K562 (cell line): ENCODE data around the gene IFT81. TPM values are rescaled to one million over a fixed set of nuclear protein-coding genes. Genes with fewer than 3 reads are reported as not detected.

Experiments
- ATAC-seq: fragments of 200-7000 bp; cut with Tn5 transposase; 3 replicates; pipeline ENCODE4 v1.9.1; 2020; ENCODE audit warnings: moderate library complexity
- BruUV-seq: library from RNA; stranded (reverse); fragments of 400-500 nt; replicated peaks from 2 replicates; lab custom pipeline; 2021; lab: Mats Ljungman, UMichigan
- CTCF ChIA-PET: fragments of 300-600 bp; formaldehyde crosslinking; extraction: SDS; loops from one replicate; lab custom pipeline; 2021; ENCODE audit warnings: low intra/inter-chr PET ratio; lab: Yijun Ruan, JAX
- POLR2A ChIA-PET: fragments of 300-600, 350-650 bp; sonication (Branson Sonifier 250); formaldehyde crosslinking; extraction: SDS; loops from one replicate; lab custom pipeline; 2021; ENCODE audit warnings: antibody characterized with exemption, inconsistent platforms; lab: Yijun Ruan, JAX
- DNase-seq, 4 experiments: peaks; one replicate each; pipeline versions ENCODE4 v3.0.0 to v3.0.0-alpha.2; 2011 to 2018; ENCODE audit warnings: low spot score in 3 of 4, mixed read lengths in 3 of 4; ENCODE audit errors: extremely low read depth in 1 of 4
- FAIRE-seq: peaks from 2 replicates; lab custom pipeline; 2011; peaks lifted over from hg19 to GRCh38; lab: Jason Lieb, UNC
- H2AFZ ChIP-seq: 2 replicates; pipeline ENCODE4 v1.6.0; 2011; ENCODE audit warnings: low read depth, low read length, control low read depth, inconsistent platforms
- H3K27ac ChIP-seq: fragments of 200-600 bp; 3 replicates; pipeline ENCODE4 v1.8.0; 2011; ENCODE audit warnings: low read depth, mild to moderate bottlenecking, control low read depth, inconsistent platforms, low read length, moderate library complexity, mixed read lengths; ENCODE audit errors: extremely low read depth
- H3K27me3 ChIP-seq, 2 experiments: fragments of 300-600 bp in 1 of 2; 2 replicates in 1 of 2; 3 replicates in 1 of 2; pipeline versions ENCODE4 v1.6.0 to v1.8.0; 2011; ENCODE audit warnings: inconsistent platforms in 2 of 2, low read length in 2 of 2, mild to moderate bottlenecking in 1 of 2, mixed read lengths in 1 of 2, moderate library complexity in 1 of 2; ENCODE audit not compliant: control insufficient read depth in 2 of 2, insufficient read depth in 2 of 2
- H3K36me3 ChIP-seq: fragments of 300-600 bp; 3 replicates; pipeline ENCODE4 v1.8.0; 2011; ENCODE audit warnings: mild to moderate bottlenecking, low read length, inconsistent platforms; ENCODE audit not compliant: control insufficient read depth, insufficient read depth
- H3K4me1 ChIP-seq, 2 experiments: fragments of 200-600 bp in 1 of 2; replicated peaks in 1 of 2; 2 replicates in 1 of 2; 3 replicates in 1 of 2; pipeline versions ENCODE4 v1.5.1 to v1.8.0; 2011; ENCODE audit warnings: inconsistent platforms in 2 of 2, low read length in 2 of 2, mild to moderate bottlenecking in 1 of 2, mixed read lengths in 1 of 2, moderate library complexity in 1 of 2; ENCODE audit not compliant: control insufficient read depth in 2 of 2, insufficient read depth in 2 of 2
- H3K4me2 ChIP-seq: 2 replicates; pipeline ENCODE4 v1.6.1; 2011; ENCODE audit warnings: low read length, control low read depth, inconsistent platforms, mixed read lengths; ENCODE audit not compliant: insufficient read depth
- H3K4me3 ChIP-seq: fragments of 200-600 bp; sonication (generic), shearing (Covaris generic); 2 replicates; pipeline ENCODE4 v1.5.1; 2016; ENCODE audit warnings: control low read depth, inconsistent platforms
- H3K79me2 ChIP-seq: fragments of 200-600 bp; 3 replicates; pipeline ENCODE4 v1.8.0; 2011; ENCODE audit warnings: low read length, inconsistent platforms; ENCODE audit not compliant: control insufficient read depth, insufficient read depth
- H3K9ac ChIP-seq, 2 experiments: 2 replicates each; pipeline versions ENCODE4 v1.6.0 to v1.6.1; 2011; ENCODE audit warnings: low read depth in 2 of 2, low read length in 2 of 2, control low read depth in 1 of 2, inconsistent platforms in 1 of 2, mild to moderate bottlenecking in 1 of 2, mixed read lengths in 1 of 2; ENCODE audit not compliant: insufficient read depth in 1 of 2
- H3K9me1 ChIP-seq: one replicate; pipeline ENCODE4 v1.6.0; 2011; ENCODE audit warnings: inconsistent platforms, mild to moderate bottlenecking, low read length, moderate library complexity; ENCODE audit not compliant: control insufficient read depth, insufficient read depth
- H3K9me3 ChIP-seq: replicated peaks from 2 replicates; pipeline ENCODE4 v1.5.1; 2011; ENCODE audit warnings: low read depth, low read length, inconsistent platforms; ENCODE audit not compliant: control insufficient read depth, insufficient read depth
- H4K20me1 ChIP-seq: replicated peaks from 2 replicates; pipeline ENCODE4 v1.6.1; 2011; ENCODE audit warnings: low read length, inconsistent platforms, mixed read lengths; ENCODE audit not compliant: control insufficient read depth, insufficient read depth
- AFF1 ChIP-seq, 2 experiments: fragments of 450-650 bp; IDR thresholded peaks; 2 replicates each; pipeline ENCODE4 v1.6.1; 2018; ENCODE audit warnings: mild to moderate bottlenecking in 2 of 2, low read depth in 1 of 2; ENCODE audit not compliant: partially characterized antibody in 2 of 2
- CEBPG ChIP-seq, 3 experiments: fragments of 200-800 bp in 1 of 3; sonication (Bioruptor generic) in 1 of 3; sonication (generic) in 1 of 3; formaldehyde crosslinking in 1 of 3; IDR thresholded peaks in 2 of 3; conservative IDR thresholded peaks in 1 of 3; 2 replicates each; pipeline versions ENCODE4 v1.6.1 to v1.8.0; 2016 to 2022; ENCODE audit warnings: missing compliant biosample characterization in 2 of 3, missing genetic modification characterization in 2 of 3, mild to moderate bottlenecking in 1 of 3, missing genetic modification reagents in 1 of 3
- FOXP1 ChIP-seq: sonication (generic); formaldehyde crosslinking; IDR thresholded peaks from 2 replicates; pipeline ENCODE4 v1.8.0; 2022; ENCODE audit warnings: mild to moderate bottlenecking, missing genetic modification reagents
- HDGF ChIP-seq: fragments of 450-650 bp; IDR thresholded peaks from 2 replicates; pipeline ENCODE4 v1.6.1; 2016
- HNRNPH1 ChIP-seq: fragments of 200-400 bp; formaldehyde crosslinking; optimal IDR thresholded peaks from 2 replicates; pipeline ENCODE3; 2017; ENCODE audit warnings: low read depth, mild to moderate bottlenecking, low read length, moderate library complexity
- MEIS2 ChIP-seq: fragments of 450-650 bp; IDR thresholded peaks from 2 replicates; pipeline ENCODE4 v1.6.1; 2014; ENCODE audit warnings: mild to moderate bottlenecking; ENCODE audit not compliant: partially characterized antibody
- YBX1 ChIP-seq: fragments of 450-650 bp; IDR thresholded peaks from 2 replicates; pipeline ENCODE4 v1.7.1; 2016; ENCODE audit warnings: mild to moderate bottlenecking
- ZFP30 ChIP-seq: fragments of 250-450 bp; sonication (Bioruptor Pico); IDR thresholded peaks from 2 replicates; pipeline ENCODE4 v1.8.0; 2022; ENCODE audit warnings: moderate library complexity, mild to moderate bottlenecking, inconsistent platforms, borderline replicate concordance
- ZNF253 ChIP-seq: fragments of 250-450 bp; sonication (Bioruptor Pico); conservative IDR thresholded peaks from 2 replicates; pipeline ENCODE4 v1.6.1; 2021; ENCODE audit warnings: mild to moderate bottlenecking
- ZNF3 ChIP-seq: fragments of 250-450 bp; sonication (Bioruptor Pico); IDR thresholded peaks from 2 replicates; pipeline ENCODE4 v1.5.0; 2021; ENCODE audit warnings: mild to moderate bottlenecking, moderate library complexity
- ZNF449 ChIP-seq: fragments of 250-450 bp; sonication (Bioruptor Pico); IDR thresholded peaks from 2 replicates; pipeline ENCODE4 v1.8.0; 2022; ENCODE audit warnings: moderate library complexity, mild to moderate bottlenecking, inconsistent platforms
- WGBS: fragments of 100-300 bp; shearing (Covaris generic); methylation state at CpG from one replicate; pipeline ENCODE4 v1.1.6; 2016; ENCODE audit warnings: low coverage, mixed read lengths; ENCODE audit not compliant: insufficient coverage; ENCODE audit errors: missing lambda C conversion rate; 5-methylcytosine and 5-hydroxymethylcytosine counted together
- in situ Hi-C: fragments of 300-500 bp; cut with MboI; formaldehyde crosslinking; loops from 4 replicates; pipeline ENCODE4 v1.15.0; 2018; ENCODE audit warnings: inconsistent platforms, mixed read lengths
- intact Hi-C: fragments of 100-400 bp; cut with micrococcal nuclease; formaldehyde crosslinking; loops from 2 replicates; pipeline ENCODE4 v1.14.2; 2022
- polyA plus RNA-seq, 8 experiments: library from polyadenylated mRNA; depleted of rRNA in 4 of 8; stranded (reverse) in 5 of 8; unstranded in 3 of 8; fragments of >200 nt; fragmentation: Nextera tagmentation in 2 of 8; fragmentation: Illumina TruSeq in 1 of 8; extraction: Ambion mirVana in 2 of 8; extraction: Trizol in 1 of 8; gene quantifications; 2 replicates each; pipeline versions ENCODE4 v1.2.1 to v1.2.3, GENCODE V29; 2011 to 2014; ENCODE audit warnings: inconsistent platforms in 1 of 8, missing spikeins in 1 of 8
- total RNA-seq, 7 experiments: library from RNA; depleted of rRNA in 6 of 7; stranded (reverse); fragments of >200 nt in 6 of 7; fragmentation: Illumina TruSeq in 2 of 7; extraction: Trizol in 2 of 7; gene quantifications; 2 replicates each; pipeline versions ENCODE4 v1.2.1 to v1.2.3, GENCODE V29; 2011 to 2021; ENCODE audit warnings: low replicate concordance in 1 of 7
- TF ChIP-seq, protein P1 (sequence below), 3 experiments: IDR thresholded peaks in 2 of 3; conservative IDR thresholded peaks in 1 of 3; 2 replicates each; pipeline ENCODE4 v1.5.1; 2011 to 2012; ENCODE audit warnings: low read length in 3 of 3, mild to moderate bottlenecking in 3 of 3, control low read depth in 2 of 3, improper control_type of control experiment in 1 of 3, inconsistent platforms in 1 of 3, low read depth in 1 of 3, mixed read lengths in 1 of 3, moderate library complexity in 1 of 3; ENCODE audit not compliant: insufficient read depth in 2 of 3

IFT81 gene
- total and polyA plus RNA-seq, 9 of the 15 experiments (the other 6 are each of a cell fraction or from before 2014, with no cell fraction given): 2.8 to 11.9 (median 7.9) TPM

GRCh38 chr12:110249105-110249504, 124.9 kb downstream of the IFT81 start (continued):
- TF ChIP-seq, protein P1, sequence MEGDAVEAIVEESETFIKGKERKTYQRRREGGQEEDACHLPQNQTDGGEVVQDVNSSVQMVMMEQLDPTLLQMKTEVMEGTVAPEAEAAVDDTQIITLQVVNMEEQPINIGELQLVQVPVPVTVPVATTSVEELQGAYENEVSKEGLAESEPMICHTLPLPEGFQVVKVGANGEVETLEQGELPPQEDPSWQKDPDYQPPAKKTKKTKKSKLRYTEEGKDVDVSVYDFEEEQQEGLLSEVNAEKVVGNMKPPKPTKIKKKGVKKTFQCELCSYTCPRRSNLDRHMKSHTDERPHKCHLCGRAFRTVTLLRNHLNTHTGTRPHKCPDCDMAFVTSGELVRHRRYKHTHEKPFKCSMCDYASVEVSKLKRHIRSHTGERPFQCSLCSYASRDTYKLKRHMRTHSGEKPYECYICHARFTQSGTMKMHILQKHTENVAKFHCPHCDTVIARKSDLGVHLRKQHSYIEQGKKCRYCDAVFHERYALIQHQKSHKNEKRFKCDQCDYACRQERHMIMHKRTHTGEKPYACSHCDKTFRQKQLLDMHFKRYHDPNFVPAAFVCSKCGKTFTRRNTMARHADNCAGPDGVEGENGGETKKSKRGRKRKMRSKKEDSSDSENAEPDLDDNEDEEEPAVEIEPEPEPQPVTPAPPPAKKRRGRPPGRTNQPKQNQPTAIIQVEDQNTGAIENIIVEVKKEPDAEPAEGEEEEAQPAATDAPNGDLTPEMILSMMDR (IDR thresholded peaks at IDR 0.05 in 2 of 3, conservative IDR thresholded peaks at IDR 0.05 in 1 of 3; ENCODE audit: insufficient read depth in 2 of 3, low read depth in 1 of 3, low read length in 3 of 3): no peak

- no peak overlapping the region for H3K9ac ChIP-seq
- ATAC-seq: no peak
- no peak for TF ChIP-seq AFF1 (IDR thresholded peaks at IDR 0.05; ENCODE audit: low read depth in 1 of 2, partially characterized antibody in 2 of 2)
- no peak for TF ChIP-seq CEBPG (CRISPR knock-in tag; IDR thresholded peaks at IDR 0.05)
- no peak for TF ChIP-seq CEBPG (tag; conservative IDR thresholded peaks at IDR 0.05 in 1 of 2, IDR thresholded peaks at IDR 0.05 in 1 of 2)
- no peak for TF ChIP-seq ZNF3 (CRISPR knock-in tag)
- TF ChIP-seq ZNF253 (CRISPR knock-in tag): no peak
- TF ChIP-seq HDGF: no peak
- TF ChIP-seq FOXP1 (CRISPR knock-in tag): no peak
- no peak for TF ChIP-seq HNRNPH1
- TF ChIP-seq ZNF449 (CRISPR knock-in tag): no peak
- no peak for TF ChIP-seq MEIS2
- TF ChIP-seq ZFP30 (CRISPR knock-in tag): no peak
- no peak for TF ChIP-seq YBX1
Measured at GRCh38 chr12:110249716-110250225, 125.6 kb downstream of the IFT81 start.

More at GRCh38 chr12:110249716-110250225, 125.6 kb downstream of the IFT81 start:
- FAIRE-seq (no peak), DNase-seq (no peak)
- ChIA-PET POLR2A (interaction anchor here (0.6 to 3.9 kb wide), 4 partner anchors 9 to 326 kb away, joined by 3 to 12 read pairs (median 3); no protein-coding TSS in a partner anchor), CTCF (no interaction called here)
- 55% methylated on average over 6 of the region's 7 CpGs for WGBS
- intact Hi-C loops: loop anchor here (2.0 kb wide), 1 partner anchor 71 kb away; no protein-coding TSS in a partner anchor
- no TSS peak for BruUV-seq
- no peak overlapping the region for H3K4me2 ChIP-seq
- H3K9me3 ChIP-seq: no peaks in the 10 kb centered on the region
- peaks cover 5 to 9% of the 10 kb centered on the region in 2 experiments; a peak in 3 of 5 replicates for H3K4me1 ChIP-seq
- no peaks in the 10 kb centered on the region for H4K20me1 ChIP-seq
- H3K36me3 ChIP-seq: no peaks in the 10 kb centered on the region
- H3K27ac ChIP-seq: no peak overlapping the region
- H3K9me1 ChIP-seq: no peaks in the 10 kb centered on the region
- no peaks in the 10 kb centered on the region for H3K79me2 ChIP-seq
- no peak overlapping the region for H3K4me3 ChIP-seq
- H3K27me3 ChIP-seq: no peaks in the 10 kb centered on the region
- in situ Hi-C loops: no loop called here
- no peak overlapping the region for H2AFZ ChIP-seq
